ENCODE results near the gene ADAMTS2. TPM values are rescaled to one million over a fixed set of nuclear protein-coding genes. Genes with fewer than 3 reads are reported as not detected.

ADAMTS2 gene
- total and polyA plus RNA-seq, 10 donors, result 4.0 to 101 (median 47.5) TPM

DNA sequence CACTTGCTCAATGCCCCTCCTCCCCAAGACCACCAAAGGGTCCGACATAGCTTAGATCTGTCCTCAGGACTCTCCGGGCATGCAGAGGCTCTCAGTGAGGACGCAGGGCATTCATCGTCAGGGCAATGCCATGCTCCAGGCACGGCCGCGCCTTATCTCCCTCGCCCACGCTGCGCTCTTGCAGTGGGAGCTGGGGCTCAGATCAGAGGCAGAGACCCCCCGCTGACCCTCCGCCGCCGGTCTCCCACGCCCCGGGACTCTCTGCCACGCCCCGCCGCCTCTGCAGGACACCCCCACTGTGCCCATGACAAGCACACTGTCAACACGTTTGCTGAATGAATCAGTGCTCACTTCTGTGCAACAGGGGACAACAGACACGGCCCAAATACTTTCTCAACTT is 140.7 kb downstream of the ADAMTS2 start:
- TF ChIP-seq POLR2A (IDR thresholded peaks at IDR 0.05), result no peak
- no peak for TF ChIP-seq CTCF (IDR thresholded peaks at IDR 0.05 in 8 of 11, conservative IDR thresholded peaks at IDR 0.05 in 3 of 11)
- no peak for TF ChIP-seq POLR2AphosphoS5 (IDR thresholded peaks at IDR 0.05)
- Histone ChIP-seq H3K27me3 (replicated peaks in 1 of 7) (peaks cover 0 to 6% (median 0%) of the 10 kb centered on the region in 7 donors), H3K27ac (no peak overlapping the region), H3K36me3 (peaks cover 0 to 33% (median 0%) of the 10 kb centered on the region in 6 donors), H3K9me3 (no peaks in the 10 kb centered on the region), H3K4me3 (no peak overlapping the region), H3K4me1 (peaks cover 0 to 9% (median 2%) of the 10 kb centered on the region in 6 donors)
- intact Hi-C loops (cut with DNase I; ENCODE audit: low total_unique reads), result no loop called here
- DNase-seq, result no peak
- WGBS, 5 donors, result 85 to 90% (median 86%) methylated on average over 21 of the region's 21 CpGs

GRCh38 chr5:179203248-179203647 is 142.0 kb downstream of the ADAMTS2 start:
- Histone ChIP-seq H3K27me3 (replicated peaks in 1 of 7) (peaks cover 0 to 6% (median 0%) of the 10 kb centered on the region in 7 donors), H3K27ac (no peak overlapping the region), H3K36me3 (peaks cover 0 to 39% (median 0%) of the 10 kb centered on the region in 6 donors), H3K9me3 (no peaks in the 10 kb centered on the region), H3K4me3 (no peak overlapping the region), H3K4me1 (no peaks in the 10 kb centered on the region)
- 74 to 93% (median 85%) methylated on average over 9 of the region's 9 CpGs for WGBS, 5 donors
- DNase-seq, result peak; percentile 56
- intact Hi-C loops (cut with DNase I; ENCODE audit: low total_unique reads), result no loop called here
- TF ChIP-seq POLR2AphosphoS5 (IDR thresholded peaks at IDR 0.05) (no peak), POLR2A (IDR thresholded peaks at IDR 0.05) (no peak), CTCF (IDR thresholded peaks at IDR 0.05 in 8 of 11, conservative IDR thresholded peaks at IDR 0.05 in 3 of 11) (no peak)

DNA sequence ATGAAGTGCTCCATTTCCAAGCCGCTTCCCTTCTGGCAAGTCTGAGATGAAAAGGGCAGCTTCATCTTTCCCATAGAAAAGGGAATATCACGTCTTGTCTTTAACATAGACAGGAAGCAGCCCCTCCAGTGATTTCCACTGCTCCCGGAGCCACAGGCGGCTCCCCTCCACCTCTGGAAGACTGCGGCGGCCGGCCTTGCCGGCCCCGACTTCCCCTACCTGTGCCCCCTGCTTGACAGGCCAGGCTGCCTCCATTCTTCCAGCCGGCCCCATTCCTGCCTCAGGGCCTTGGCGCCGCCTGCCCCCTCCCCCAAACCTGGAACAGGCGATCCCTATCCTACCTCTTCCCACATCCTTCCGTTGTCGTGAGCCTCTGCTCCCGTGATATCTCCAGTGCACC is 143.3 kb downstream of the ADAMTS2 start:
- intact Hi-C loops (cut with DNase I; ENCODE audit: low total_unique reads), result no loop called here
- TF ChIP-seq CTCF (IDR thresholded peaks at IDR 0.05 in 8 of 11, conservative IDR thresholded peaks at IDR 0.05 in 3 of 11) (no peak), POLR2AphosphoS5 (IDR thresholded peaks at IDR 0.05) (no peak), POLR2A (IDR thresholded peaks at IDR 0.05) (no peak)
- H3K27me3 ChIP-seq (replicated peaks in 1 of 7), result peaks cover 0 to 6% (median 0%) of the 10 kb centered on the region in 7 donors
- H3K4me3 ChIP-seq, result no peak overlapping the region
- no peak overlapping the region for H3K27ac ChIP-seq
- H3K36me3 ChIP-seq, result peaks cover 0 to 31% (median 0%) of the 10 kb centered on the region in 6 donors
- H3K4me1 ChIP-seq, result no peaks in the 10 kb centered on the region
- no peaks in the 10 kb centered on the region for H3K9me3 ChIP-seq
- DNase-seq, result peak; percentile 69
- 61 to 86% (median 77%) methylated on average over 15 to 16 of the region's 16 CpGs for WGBS, 5 donors

GRCh38 chr5:179199246-179199645 is 146.0 kb downstream of the ADAMTS2 start:
- H3K36me3 ChIP-seq, result peaks cover 0 to 18% (median 0%) of the 10 kb centered on the region in 6 donors
- no peak overlapping the region for H3K27ac ChIP-seq
- WGBS, 5 donors, result 84 to 91% (median 87%) methylated on average over 5 to 11 of the region's 11 CpGs
- no peaks in the 10 kb centered on the region for H3K9me3 ChIP-seq
- no peak overlapping the region for H3K4me3 ChIP-seq
- H3K27me3 ChIP-seq (replicated peaks in 1 of 7), result peaks cover 0 to 6% (median 0%) of the 10 kb centered on the region in 7 donors
- DNase-seq, result peak; percentile 60
- TF ChIP-seq CTCF (IDR thresholded peaks at IDR 0.05 in 8 of 11, conservative IDR thresholded peaks at IDR 0.05 in 3 of 11), result no peak
- no peaks in the 10 kb centered on the region for H3K4me1 ChIP-seq
- intact Hi-C loops (cut with DNase I; ENCODE audit: low total_unique reads), result no loop called here
